Tibial artery (tissue), 4 donors: ENCODE measurements around the gene COLEC11.

ENCODE experiments used
- DNase-seq, 2 donors: peaks; one replicate each; pipeline ENCODE4 v3.0.0-alpha.2; 2019
- H3K27ac ChIP-seq, 2 donors: fragments of 200-600 bp; sonication (generic) in 1 of 2; 1 replicate in 1 of 2; 2 replicates in 1 of 2; pipeline ENCODE4 v1.5.1; 2018 to 2019; ENCODE audit warnings: mild to moderate bottlenecking in 1 of 2
- H3K27me3 ChIP-seq, 2 donors: fragments of 200-600 bp; sonication (generic) in 1 of 2; one replicate each; pipeline versions ENCODE4 v1.5.1 to v1.6.0; 2016 to 2019
- H3K36me3 ChIP-seq, 3 donors: fragments of 200-600 bp; sonication (generic) in 2 of 3; one replicate each; pipeline ENCODE4 v1.5.1; 2016 to 2019; ENCODE audit warnings: mild to moderate bottlenecking in 2 of 3
- H3K4me1 ChIP-seq, 4 donors: fragments of 200-600 bp; sonication (generic) in 2 of 4; 1 replicate in 3 of 4; 2 replicates in 1 of 4; pipeline ENCODE4 v1.5.1; 2016 to 2019
- H3K4me3 ChIP-seq, 2 donors: fragments of 200-600 bp; sonication (generic) in 1 of 2; 1 replicate in 1 of 2; 2 replicates in 1 of 2; pipeline ENCODE4 v1.5.1; 2018 to 2019; ENCODE audit warnings: mild to moderate bottlenecking in 2 of 2
- H3K9me3 ChIP-seq, 3 donors: fragments of 200-600 bp; sonication (generic) in 1 of 3; one replicate each; pipeline ENCODE4 v1.5.1; 2016 to 2019
- CTCF ChIP-seq, 2 experiments: fragments of 200-600 bp in 1 of 2; fragments of 450-650 bp in 1 of 2; IDR thresholded peaks; one replicate each; pipeline ENCODE4 v1.5.1; 2017 to 2019; ENCODE audit warnings: antibody characterized with exemption in 2 of 2, mild to moderate bottlenecking in 1 of 2, moderate library complexity in 1 of 2
- intact Hi-C: fragments of 100-400 bp; cut with DNase I; formaldehyde crosslinking; loops from one replicate; pipeline ENCODE4 v1.15.0; 2023; ENCODE audit warnings: low total_unique reads

COLEC11 gene

DNA sequence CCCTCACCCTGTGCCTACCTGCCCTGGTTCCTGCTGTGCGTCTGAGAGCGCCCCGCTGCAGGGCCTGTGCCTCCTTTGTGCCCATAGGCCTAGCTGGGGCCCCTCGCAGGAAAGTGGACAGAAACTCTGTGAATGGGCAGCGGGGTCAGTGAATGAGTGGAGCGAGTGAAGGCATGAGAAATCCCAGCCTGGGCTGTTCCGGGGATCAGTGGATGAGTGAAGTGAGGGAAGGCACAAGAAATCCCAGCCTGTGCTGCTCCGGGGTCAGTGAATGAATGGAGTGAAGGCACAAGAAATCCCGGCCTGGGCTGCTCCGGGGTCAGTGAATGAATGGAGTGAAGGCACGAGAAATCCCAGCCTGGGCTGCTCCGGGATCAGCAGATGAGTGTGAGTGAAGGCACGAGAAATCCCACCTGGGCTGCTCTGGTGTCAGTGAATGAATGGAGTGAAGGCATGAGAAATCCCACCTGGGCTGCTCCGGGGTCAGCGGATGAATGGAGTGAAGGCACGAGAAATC, 2.0 kb downstream of the COLEC11 start:
- H3K9me3 ChIP-seq: no peaks in the 10 kb centered on the region
- no peak overlapping the region for H3K27ac ChIP-seq
- intact Hi-C loops: no loop called here
- no peak for DNase-seq
- H3K36me3 ChIP-seq: no peaks in the 10 kb centered on the region
- no peaks in the 10 kb centered on the region for H3K27me3 ChIP-seq
- H3K4me3 ChIP-seq: no peak overlapping the region
- no peak for TF ChIP-seq CTCF (IDR thresholded peaks at IDR 0.05)
- peaks cover 0 to 7% (median 0%) of the 10 kb centered on the region in 4 donors for H3K4me1 ChIP-seq

- H3K36me3 ChIP-seq: no peaks in the 10 kb centered on the region
- no peak overlapping the region for H3K27ac ChIP-seq
- H3K9me3 ChIP-seq: no peaks in the 10 kb centered on the region
- no peaks in the 10 kb centered on the region for H3K27me3 ChIP-seq
- no peak for DNase-seq
- H3K4me1 ChIP-seq: peaks cover 0 to 7% (median 0%) of the 10 kb centered on the region in 4 donors
- no peak overlapping the region for H3K4me3 ChIP-seq
- TF ChIP-seq CTCF (IDR thresholded peaks at IDR 0.05): no peak
- intact Hi-C loops: no loop called here
These were observed 2.7 kb downstream of the COLEC11 start for GRCh38 chr2:3597567-3597966.

DNA sequence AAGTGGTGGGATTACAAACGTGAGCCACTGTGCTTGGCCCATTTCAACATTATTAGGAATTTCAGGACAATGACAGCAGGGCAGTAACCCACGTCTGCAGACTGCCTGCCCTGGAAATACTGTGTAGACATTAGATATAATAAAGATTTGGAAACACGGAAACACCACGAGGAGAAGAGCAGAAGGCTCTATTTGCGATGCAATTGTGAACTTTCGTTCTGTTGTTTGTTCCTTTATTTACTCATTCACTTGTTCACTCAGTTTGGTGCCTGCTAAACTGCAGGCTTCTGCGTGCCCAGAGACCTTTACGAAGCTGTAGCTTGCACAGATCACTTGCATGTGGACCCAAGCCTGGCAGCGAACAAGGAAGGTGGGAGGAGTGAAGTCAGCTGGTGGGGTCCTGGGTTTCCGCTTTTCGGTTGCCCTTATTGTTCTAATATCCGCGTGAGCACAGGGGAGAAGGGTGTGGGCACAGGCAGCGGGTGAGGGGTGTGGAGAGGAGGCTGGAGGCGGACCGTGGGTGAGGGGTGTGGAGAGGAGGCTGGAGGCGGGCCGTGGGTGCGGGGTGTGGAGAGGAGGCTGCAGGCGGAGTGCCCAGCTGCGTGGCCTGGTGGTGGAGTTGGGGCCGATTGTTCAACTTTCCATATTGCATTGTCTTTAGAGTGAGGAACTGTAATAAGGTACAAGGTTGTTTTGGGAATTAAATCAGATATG, 3.4 kb downstream of the COLEC11 start:
- intact Hi-C loops: no loop called here

GRCh38 chr2:3598912-3599854, 4.3 kb downstream of the COLEC11 start:
- H3K9me3 ChIP-seq: no peaks in the 10 kb centered on the region
- no peak for DNase-seq
- no peak overlapping the region for H3K27ac ChIP-seq
- no peak overlapping the region for H3K4me3 ChIP-seq
- intact Hi-C loops: no loop called here
- no peaks in the 10 kb centered on the region for H3K36me3 ChIP-seq
- H3K27me3 ChIP-seq: no peaks in the 10 kb centered on the region
- no peak for TF ChIP-seq CTCF (IDR thresholded peaks at IDR 0.05)
- H3K4me1 ChIP-seq: peaks cover 0 to 7% (median 0%) of the 10 kb centered on the region in 4 donors

More for the DNA sequence above, 3.4 kb downstream of the COLEC11 start:
- no peak overlapping the region for H3K27ac ChIP-seq
- H3K36me3 ChIP-seq: no peaks in the 10 kb centered on the region
- no peaks in the 10 kb centered on the region for H3K9me3 ChIP-seq
- no peak for TF ChIP-seq CTCF (IDR thresholded peaks at IDR 0.05)
- peaks cover 0 to 7% (median 0%) of the 10 kb centered on the region in 4 donors for H3K4me1 ChIP-seq
- no peaks in the 10 kb centered on the region for H3K27me3 ChIP-seq
- no peak for DNase-seq
- H3K4me3 ChIP-seq: no peak overlapping the region

GRCh38 chr2:3600256-3600855, 5.4 kb downstream of the COLEC11 start:
- intact Hi-C loops: no loop called here
- Histone ChIP-seq H3K9me3 (no peaks in the 10 kb centered on the region), H3K4me3 (no peak overlapping the region)

More at GRCh38 chr2:3600256-3600855, 5.4 kb downstream of the COLEC11 start:
- no peak overlapping the region for H3K27ac ChIP-seq
- DNase-seq: no peak
- no peaks in the 10 kb centered on the region for H3K36me3 ChIP-seq
- TF ChIP-seq CTCF (IDR thresholded peaks at IDR 0.05): no peak
- no peaks in the 10 kb centered on the region for H3K4me1 ChIP-seq
- no peaks in the 10 kb centered on the region for H3K27me3 ChIP-seq
